ENCODE results near the gene AGAP3. TPM values are rescaled to one million over a fixed set of nuclear protein-coding genes. Genes with fewer than 3 reads are reported as not detected.

The AGAP3 gene
- total RNA-seq, 1 experiment from 2014 or later, result 126 TPM

DNA sequence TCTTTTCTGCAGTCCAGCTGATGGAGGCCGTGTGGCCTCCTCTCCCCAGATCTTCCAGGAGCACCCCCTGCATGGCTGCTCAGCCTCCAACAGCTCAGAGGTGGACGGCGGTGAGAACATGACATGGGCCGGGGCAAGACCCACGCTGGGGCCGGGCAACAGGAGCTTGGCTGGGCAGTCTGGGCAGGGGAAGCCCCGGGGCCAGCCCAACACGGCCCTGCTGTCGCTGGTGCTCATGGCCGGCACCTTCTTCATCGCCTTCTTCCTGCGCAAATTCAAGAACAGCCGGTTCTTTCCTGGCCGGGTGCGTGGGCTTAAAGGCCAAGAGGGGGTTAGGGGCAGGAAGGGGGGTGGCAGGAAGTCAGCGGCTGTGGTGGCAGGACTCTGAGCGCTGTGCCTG is 12.3 kb upstream of the AGAP3 start:
- POLR2A ChIA-PET, result no interaction called here
- Histone ChIP-seq H3K79me2 (ENCODE audit: insufficient read depth, low read length) (peaks cover 13% of the 10 kb centered on the region; the same call in 1 of the 2 replicates), H3K27ac (ENCODE audit: low read depth, low read length) (no peak overlapping the region; the same call in 1 of the 2 replicates), H3K27me3 (ENCODE audit: insufficient read depth, low read length) (no peaks in the 10 kb centered on the region), H3K9ac (ENCODE audit: low read length) (no peak overlapping the region), H3K9me2 (ENCODE audit: insufficient read depth) (no peaks in the 10 kb centered on the region), H4K20me1 (ENCODE audit: insufficient read depth) (no peaks in the 10 kb centered on the region), H3K4me3 (replicated peaks in 1 of 2; ENCODE audit: low read depth in 1 of 2, low read length in 2 of 2) (no peak overlapping the region), H3K4me2 (ENCODE audit: low read length) (no peak overlapping the region), H2AFZ (ENCODE audit: low read depth, low read length, poor library complexity, severe bottlenecking) (no peak overlapping the region), H3K4me1 (ENCODE audit: control insufficient read depth in 1 of 2, insufficient read depth in 2 of 2, low read length in 2 of 2) (peaks cover 2 to 18% of the 10 kb centered on the region in 2 experiments; a peak in 3 of 4 replicates), H3K36me3 (ENCODE audit: control insufficient read depth in 1 of 2, insufficient read depth in 2 of 2, low read length in 2 of 2) (peaks cover 41 to 47% of the 10 kb centered on the region in 2 experiments; a peak in 3 of 4 replicates), H3K9me3 (ENCODE audit: control insufficient read depth in 1 of 2, insufficient read depth in 1 of 2, low read depth in 1 of 2, low read length in 2 of 2) (no peaks in the 10 kb centered on the region)
- no TSS peak for BruUV-seq (replicated peaks)
- CTCF ChIA-PET, result no interaction called here
- no peak for TF ChIP-seq RAD21 (IDR thresholded peaks at IDR 0.05; ENCODE audit: low read depth)
- no peak for TF ChIP-seq SRF (IDR thresholded peaks at IDR 0.05; ENCODE audit: low read depth)
- TF ChIP-seq, protein P1, sequence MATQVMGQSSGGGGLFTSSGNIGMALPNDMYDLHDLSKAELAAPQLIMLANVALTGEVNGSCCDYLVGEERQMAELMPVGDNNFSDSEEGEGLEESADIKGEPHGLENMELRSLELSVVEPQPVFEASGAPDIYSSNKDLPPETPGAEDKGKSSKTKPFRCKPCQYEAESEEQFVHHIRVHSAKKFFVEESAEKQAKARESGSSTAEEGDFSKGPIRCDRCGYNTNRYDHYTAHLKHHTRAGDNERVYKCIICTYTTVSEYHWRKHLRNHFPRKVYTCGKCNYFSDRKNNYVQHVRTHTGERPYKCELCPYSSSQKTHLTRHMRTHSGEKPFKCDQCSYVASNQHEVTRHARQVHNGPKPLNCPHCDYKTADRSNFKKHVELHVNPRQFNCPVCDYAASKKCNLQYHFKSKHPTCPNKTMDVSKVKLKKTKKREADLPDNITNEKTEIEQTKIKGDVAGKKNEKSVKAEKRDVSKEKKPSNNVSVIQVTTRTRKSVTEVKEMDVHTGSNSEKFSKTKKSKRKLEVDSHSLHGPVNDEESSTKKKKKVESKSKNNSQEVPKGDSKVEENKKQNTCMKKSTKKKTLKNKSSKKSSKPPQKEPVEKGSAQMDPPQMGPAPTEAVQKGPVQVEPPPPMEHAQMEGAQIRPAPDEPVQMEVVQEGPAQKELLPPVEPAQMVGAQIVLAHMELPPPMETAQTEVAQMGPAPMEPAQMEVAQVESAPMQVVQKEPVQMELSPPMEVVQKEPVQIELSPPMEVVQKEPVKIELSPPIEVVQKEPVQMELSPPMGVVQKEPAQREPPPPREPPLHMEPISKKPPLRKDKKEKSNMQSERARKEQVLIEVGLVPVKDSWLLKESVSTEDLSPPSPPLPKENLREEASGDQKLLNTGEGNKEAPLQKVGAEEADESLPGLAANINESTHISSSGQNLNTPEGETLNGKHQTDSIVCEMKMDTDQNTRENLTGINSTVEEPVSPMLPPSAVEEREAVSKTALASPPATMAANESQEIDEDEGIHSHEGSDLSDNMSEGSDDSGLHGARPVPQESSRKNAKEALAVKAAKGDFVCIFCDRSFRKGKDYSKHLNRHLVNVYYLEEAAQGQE (IDR thresholded peaks at IDR 0.05; ENCODE audit: low read depth), result no peak
- TF ChIP-seq TCF7L2 (IDR thresholded peaks at IDR 0.05; ENCODE audit: borderline replicate concordance, extremely low read depth, insufficient read depth, insufficient read length), result no peak
- no peak for TF ChIP-seq EZH2 (IDR thresholded peaks at IDR 0.05)
- TF ChIP-seq CBX3 (IDR thresholded peaks at IDR 0.05; ENCODE audit: low read depth), result no peak
- TF ChIP-seq, protein P2, sequence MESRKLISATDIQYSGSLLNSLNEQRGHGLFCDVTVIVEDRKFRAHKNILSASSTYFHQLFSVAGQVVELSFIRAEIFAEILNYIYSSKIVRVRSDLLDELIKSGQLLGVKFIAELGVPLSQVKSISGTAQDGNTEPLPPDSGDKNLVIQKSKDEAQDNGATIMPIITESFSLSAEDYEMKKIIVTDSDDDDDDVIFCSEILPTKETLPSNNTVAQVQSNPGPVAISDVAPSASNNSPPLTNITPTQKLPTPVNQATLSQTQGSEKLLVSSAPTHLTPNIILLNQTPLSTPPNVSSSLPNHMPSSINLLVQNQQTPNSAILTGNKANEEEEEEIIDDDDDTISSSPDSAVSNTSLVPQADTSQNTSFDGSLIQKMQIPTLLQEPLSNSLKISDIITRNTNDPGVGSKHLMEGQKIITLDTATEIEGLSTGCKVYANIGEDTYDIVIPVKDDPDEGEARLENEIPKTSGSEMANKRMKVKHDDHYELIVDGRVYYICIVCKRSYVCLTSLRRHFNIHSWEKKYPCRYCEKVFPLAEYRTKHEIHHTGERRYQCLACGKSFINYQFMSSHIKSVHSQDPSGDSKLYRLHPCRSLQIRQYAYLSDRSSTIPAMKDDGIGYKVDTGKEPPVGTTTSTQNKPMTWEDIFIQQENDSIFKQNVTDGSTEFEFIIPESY (IDR thresholded peaks at IDR 0.05; ENCODE audit: extremely low read depth, insufficient replicate concordance, low read length), result no peak
- no peak for TF ChIP-seq CEBPB (IDR thresholded peaks at IDR 0.05; ENCODE audit: low read depth)
- intact Hi-C loops (cut with micrococcal nuclease), result no loop called here
- DNase-seq (ENCODE audit: low read depth, low spot score), result no peak
- no peak for ATAC-seq
- RAD21 ChIA-PET (ENCODE audit: low non-redundant PET in 1 of 2, low total read pairs in 2 of 2, uncharacterized antibody in 2 of 2, unreplicated experiment in 2 of 2), result no interaction called here
